Endometrium (tissue), 2 donors: Measurements from ENCODE around the gene C6orf163.

ENCODE experiments used
- FAIRE-seq: peaks from 2 replicates; lab custom pipeline; 2012; peaks lifted over from hg19 to GRCh38; lab: Jason Lieb, UNC
- donor health status: control.
- donor health status: control.

The C6orf163 gene

DNA sequence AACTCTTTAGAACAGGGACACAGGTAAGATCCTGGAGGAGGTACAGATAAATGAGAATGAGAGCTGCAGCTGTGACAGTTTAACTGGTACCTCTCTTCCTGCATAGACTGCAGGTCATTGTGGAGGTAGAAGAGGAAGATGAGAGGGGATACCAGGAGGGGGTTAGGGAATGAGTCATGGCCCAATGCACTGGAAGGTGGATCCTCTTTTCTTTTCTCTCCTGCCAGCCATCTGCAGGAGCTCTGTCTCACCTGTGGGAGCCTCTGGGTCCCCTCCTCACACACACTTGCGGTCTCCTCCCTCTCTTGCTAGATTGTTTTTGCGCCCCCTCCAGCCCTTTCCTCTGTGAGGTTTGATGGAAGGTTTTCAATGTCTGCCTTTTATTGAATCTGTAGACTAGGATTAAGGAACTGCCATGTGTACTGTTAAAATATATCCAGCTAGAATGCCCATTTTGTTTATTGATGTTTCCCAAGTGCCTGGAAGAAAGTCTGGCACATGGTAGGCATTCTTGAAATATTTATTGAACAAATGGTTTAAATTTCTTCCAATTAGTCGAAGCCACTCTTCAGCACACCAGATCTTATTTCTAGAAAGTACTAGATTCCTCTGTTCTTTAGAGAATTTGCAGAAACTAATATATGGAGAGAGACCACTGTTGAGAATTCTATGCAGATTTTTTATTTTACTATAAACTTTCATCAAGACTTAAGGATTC lies 13.0 kb downstream of the C6orf163 start:
- no peak for FAIRE-seq

DNA sequence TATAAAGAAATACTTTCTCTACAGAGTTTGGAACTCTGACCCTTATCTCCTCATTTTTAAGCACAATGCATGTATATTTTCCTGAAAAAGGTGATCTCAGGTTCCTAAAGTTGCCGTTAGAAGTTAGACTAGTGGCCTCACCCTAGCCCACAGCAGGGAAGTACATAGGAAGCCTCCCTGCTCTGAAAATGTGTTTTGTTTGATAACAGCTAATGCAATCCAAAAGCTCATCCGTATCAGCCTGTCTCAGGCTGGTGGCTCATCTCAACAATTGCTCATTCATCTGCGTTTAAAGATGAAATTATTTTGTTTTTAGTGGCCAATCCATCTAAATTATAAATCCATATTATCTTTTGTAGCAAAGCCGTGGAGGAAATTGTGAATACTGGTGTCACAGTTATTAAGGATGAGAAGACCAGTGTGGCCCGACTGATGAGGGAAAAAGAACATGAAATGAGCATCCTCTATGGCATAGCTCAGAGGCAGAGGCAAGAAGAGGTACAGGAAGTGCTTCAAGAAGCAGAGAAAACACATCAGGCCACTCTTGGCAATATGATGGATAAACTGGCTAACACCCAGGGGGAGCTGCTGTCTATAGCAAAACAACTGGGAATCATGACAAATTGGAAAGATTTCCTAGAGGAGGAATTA lies 20.1 kb downstream of the C6orf163 start:
- no peak for FAIRE-seq

DNA sequence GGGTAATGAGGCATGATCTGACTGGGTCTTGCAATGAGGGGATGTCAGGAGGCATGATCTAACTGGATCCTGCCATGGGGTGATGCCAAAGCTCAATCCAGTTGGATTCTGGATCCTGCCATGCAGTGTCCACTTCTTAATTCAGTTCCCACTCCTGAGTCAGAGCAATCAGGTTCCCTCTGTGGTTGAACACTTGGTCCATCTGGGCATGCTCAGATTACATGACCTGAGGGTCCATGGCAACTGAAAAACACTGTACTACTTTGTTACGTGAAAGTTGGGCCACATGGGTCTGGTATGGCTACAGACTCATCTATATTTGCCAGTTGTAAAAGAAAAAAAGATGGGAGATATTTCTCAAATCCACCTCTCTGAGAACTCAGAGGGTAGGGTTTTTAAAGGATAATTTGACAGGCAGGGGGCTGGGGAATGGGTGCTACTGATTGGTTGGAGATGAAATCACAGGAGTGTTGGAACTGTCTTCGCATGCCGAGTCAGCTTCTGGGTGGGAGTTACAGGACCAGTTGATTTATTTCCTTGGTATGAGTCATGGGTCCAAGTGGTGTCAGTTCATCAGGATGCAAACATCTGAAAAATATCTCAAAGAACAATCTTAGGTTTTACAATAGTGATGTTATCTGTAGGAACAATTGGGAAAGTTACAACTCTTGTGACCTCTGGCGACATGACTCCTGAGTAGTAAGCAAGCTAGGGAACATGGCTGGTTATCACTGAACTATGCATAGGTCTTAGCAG lies 21.6 kb downstream of the C6orf163 start:
- no peak for FAIRE-seq

DNA sequence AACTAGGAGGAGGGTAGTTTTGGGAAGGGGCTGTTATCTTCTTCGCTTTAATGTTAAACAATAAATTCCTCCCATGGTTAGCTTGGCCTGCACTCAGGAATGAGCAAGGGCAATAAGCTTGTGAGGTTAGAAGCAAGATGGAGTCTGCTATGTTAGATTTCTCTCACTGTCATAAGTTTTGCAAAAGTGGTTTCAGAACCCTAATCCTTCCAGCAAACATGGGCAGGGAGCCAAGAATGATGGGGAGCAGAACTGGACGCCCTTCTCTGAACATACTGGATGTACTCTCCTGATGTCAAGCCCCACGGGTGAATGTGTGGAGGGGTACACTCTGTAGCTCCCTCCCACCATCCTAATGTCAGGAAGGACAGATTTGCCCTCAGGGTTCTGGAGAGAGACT lies 22.3 kb downstream of the C6orf163 start:
- FAIRE-seq, result no peak

DNA sequence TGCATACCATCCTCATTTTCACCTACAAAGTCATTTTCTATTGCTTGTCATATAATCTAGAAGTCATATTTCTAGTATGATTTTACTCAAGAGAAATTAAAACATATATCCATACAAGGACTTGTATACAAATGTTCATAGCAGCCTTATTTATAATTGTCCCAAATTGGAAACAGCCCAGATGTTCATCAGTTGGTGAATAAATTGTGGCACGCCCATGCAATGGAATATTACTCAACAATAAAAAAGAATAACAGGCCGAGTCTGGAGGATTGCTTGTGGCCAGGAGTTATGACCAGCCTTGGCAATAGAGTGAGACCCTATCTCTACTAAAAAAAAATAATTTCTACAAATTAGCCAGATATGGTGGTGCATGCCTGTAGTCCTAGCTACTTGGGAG lies 28.8 kb downstream of the C6orf163 start:
- no peak for FAIRE-seq

DNA sequence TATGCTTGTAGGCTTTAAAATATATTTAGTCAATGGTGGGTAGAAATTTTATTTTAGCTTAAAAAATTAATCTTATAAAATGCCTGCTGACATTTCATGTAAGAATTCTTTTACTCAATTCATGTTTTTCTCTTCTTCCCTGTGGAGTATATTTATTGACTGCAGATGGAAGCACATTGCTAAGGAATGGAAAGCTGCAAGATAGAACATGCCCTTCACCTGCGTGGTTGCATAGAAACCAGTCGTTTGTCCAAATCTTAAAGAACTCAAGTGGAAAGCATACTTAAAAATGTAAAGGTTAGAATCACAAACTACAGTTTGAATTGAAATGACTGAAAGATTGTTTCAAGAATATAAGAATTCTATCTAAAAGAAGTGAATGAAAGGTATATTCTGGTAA lies 30.7 kb downstream of the C6orf163 start:
- no peak for FAIRE-seq

DNA sequence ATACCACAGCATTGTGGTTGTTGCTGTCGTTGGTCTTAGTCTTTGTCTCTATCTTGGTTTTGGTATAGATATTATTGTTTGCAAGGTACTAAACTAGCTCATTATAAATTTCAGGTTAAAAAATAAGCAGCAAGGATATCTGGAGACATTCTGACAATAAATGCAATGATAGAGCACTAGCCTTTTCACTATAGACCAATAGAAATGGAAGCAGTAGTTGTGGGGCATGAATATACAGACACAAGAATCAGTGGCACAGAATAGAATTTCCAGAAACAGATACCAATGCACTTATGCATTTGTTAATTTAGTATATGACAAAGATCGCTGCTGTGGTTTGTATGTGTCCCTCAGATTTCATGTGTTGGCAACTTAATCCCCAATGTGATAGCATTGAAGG lies 32.0 kb downstream of the C6orf163 start:
- no peak for FAIRE-seq

DNA sequence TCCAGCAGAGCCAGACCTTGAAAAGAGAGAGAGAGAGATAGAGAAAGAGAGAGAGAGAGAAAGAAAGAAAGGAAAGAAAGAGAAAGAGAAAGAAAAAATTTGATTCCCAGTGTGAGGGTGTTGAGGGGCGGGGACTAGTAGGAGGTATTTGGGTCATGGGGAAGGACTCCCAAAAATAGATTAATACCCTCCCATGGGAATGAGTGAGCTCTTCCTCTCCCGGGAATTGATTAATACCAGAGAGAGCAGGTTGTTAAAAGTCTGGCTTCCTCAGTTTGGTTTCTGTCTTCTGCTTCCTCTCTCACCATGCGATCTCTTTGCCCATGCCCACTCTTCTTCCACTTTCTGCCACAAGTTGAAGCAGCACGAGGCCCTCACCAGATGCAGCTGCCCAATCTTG lies 34.3 kb downstream of the C6orf163 start:
- no peak for FAIRE-seq

DNA sequence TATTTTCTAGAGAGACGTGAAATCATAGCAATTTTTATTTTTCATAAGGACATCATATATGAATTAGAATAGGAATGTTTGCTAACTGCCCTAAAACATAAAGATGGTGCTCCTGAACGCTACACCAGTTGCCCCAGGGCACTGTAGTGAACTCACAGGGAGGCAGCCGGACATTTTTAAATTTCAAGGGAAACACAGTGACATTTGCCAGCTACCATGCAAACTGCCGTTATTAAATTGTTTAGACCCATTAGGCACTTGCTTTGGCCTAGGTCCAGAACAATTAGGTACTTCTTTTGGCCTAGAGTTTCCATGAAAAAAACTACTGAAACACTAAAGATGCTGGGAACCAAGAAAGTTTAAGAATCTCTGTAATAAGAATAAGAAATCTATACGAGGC lies 38.2 kb downstream of the C6orf163 start:
- no peak for FAIRE-seq

DNA sequence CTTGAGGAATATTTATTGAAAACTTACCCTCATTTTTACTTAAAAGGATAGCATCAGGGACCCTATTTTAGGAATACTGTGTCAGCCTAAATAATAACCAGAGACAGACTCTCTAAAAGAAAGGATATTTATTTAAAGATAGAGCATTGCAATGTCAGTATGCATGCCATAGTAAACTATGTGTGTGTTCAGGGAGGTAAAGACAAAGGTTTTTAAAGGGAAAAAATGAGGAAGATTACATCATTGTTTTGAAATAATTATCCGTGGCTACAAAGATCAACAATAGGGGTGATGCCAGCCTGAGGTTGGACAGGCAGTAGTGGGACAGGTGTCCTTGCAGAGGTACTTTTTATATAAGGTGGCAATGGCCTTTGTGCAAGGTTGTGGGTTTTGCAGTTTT lies 39.4 kb downstream of the C6orf163 start:
- no peak for FAIRE-seq

DNA sequence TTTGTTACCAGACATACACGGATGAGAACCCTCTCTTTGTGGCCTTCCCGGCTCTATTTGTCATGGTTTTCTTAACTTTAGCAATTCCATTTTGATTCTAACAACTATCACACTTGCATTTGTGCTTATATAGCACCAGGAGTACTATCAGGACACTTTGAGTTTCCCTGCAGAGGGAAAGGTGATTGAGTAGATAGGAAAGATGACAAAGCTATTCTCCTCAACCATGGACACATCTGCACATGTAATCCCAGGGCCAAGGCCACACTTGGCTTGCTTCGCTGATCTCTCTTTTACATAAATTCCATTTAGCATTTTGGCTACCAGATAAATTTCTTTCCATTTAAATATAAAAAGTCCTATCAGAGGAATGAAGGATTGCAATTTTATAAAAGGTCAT lies 39.8 kb downstream of the C6orf163 start:
- no peak for FAIRE-seq

DNA sequence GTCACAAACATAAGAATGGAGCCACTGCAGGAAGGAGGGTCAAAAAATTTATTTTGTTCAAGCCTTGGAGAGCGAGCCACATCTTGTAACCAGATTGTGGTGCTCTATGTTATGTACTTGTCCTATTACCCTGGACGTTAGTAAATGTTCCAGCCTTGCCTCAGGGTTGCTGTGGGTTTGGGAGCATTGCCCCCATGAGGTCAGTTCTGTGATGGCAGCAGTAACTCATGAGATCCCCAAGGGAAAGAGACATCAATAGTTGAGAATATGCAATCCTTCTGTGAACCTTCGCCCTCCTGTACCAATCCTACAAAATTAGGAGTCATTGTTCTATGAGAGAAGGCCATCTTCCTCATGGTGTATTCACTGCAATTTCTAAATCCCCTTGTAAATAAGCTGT lies 46.7 kb downstream of the C6orf163 start:
- FAIRE-seq, result no peak

DNA sequence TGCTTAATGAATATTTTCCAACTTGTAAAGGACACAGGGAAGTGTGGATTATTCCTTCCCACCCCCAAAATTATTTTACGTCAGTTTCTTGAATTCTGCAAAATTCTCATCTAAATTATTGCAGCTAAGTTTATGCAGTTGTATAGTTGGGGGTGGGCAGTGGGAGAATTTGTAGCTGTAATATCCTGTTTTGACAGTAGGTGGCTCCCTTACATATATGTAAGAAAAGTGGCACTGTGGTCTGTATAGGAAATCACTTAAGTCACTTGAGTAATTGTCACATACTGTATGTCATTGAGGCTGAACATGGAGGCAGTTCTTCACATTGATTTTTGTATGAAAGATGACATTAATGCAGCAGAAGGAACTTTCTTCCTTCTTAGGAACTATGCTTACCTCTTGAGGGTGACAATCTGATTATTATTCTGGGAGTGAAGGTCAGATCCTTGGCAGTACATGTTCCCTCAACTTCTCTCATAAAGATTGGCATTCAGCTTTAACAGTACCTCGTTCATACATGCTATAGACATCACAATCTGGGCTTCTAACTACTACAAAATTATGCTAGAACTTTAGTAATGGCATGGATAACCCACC lies 48.5 kb downstream of the C6orf163 start:
- FAIRE-seq, result peak; percentile 4

DNA sequence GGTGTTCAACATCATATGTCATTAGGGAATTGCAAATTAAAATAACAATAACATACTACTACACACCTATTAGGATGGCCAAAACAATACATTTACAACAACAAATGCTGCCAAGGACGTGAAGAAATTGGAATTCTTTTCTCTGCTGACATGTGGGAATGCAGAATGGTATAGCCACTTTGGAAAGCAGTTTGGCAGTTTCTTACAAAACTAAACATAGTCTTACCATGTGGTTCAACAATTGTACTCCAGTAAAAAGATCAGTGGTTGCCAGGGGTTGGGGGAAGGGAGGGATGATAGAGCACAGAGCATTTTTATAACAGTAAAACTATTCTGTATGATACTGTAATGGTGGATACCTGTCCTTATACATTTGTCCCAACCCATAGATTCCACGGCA lies 50.8 kb downstream of the C6orf163 start:
- FAIRE-seq, result no peak

DNA sequence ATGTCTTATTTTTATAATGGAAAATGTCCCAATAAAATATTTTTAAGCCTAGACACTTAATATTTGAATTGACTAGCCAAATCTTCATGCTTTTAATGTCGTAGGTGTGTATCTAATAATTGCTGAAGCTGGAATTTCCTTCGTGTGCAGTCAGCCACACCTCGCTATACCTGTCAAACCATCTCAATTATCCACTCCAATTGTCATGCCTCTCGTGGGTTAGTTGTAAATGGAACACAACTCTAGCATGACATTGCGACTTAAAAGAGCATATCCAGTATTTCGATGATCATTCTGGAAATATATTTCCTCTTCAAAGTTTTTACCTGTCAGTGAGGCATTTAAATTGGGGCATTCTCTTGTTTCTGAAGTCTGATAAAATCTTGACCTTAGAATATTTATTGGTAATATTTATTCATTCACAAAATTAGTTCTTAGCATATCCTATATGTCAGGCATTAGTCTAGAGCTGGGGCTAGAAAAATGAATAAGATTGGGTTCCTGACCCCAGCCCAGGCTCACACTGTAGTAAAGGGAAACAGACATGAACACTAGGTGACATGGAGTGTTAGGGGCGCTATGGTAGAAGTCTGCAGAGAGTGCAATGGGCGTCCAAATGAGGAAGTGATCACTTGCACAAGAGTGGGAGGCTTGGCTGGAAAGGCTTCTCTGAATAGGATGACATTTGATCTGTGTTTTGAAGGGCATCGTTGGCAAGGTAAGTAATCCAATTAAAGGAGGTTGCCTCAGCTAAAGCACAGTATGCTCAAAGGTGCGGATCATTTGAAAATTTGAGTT lies 52.2 kb downstream of the C6orf163 start:
- FAIRE-seq, result no peak

DNA sequence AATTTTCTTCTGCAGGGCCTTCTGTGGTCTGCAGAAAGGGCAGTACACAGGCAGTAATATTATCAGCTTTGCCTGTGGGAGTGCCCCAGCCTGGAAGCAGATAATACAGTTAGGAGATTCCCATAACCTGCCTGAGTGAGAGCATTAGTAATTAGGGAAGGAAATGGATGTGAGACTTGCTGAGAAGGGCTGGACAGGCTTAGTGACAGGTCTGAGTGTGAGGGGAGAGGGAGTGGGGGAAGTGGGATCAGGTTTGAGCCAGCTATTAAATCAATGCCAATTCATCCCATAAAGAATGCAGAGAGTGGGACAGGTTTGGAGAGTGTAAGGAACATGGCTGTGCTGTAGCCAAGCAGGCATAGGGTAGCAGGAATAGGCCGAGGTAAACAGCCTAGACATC lies 53.0 kb downstream of the C6orf163 start:
- no peak for FAIRE-seq

DNA sequence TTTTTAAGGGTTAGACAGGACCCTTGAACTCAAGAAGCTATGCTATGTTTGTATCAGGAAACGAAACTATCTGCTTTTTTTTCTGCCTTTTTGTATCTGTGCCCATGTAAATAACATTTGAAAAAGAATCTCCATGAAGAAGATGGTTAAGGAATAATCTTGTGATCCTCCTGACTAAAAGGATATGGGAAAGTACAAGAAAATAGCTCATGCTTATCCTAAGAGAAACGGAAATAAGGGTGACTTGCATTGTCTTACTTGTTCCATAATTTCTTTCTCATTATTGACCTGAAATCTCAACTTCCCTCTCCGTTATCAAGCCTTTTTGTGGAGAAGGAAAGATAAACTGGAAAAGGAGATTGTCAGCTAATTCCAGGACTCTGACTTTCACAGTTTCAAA lies 57.2 kb downstream of the C6orf163 start:
- no peak for FAIRE-seq

DNA sequence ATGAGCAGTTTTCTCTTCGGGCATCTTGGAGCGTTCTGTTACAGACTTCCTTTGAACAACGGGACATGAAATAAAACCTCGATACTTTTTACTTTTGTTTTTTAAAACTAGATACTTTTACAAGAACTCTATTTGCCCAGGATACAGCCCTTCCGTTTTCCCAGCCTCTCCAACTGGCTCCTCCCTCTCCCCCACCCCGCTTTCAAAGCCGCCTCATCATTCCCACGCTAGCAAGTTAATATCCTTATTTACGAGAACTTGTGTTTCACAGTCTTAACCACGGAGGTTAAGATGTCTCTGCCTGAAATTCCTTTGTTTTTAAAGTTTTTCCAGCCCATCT lies 62.9 kb downstream of the C6orf163 start:
- no peak for FAIRE-seq

DNA sequence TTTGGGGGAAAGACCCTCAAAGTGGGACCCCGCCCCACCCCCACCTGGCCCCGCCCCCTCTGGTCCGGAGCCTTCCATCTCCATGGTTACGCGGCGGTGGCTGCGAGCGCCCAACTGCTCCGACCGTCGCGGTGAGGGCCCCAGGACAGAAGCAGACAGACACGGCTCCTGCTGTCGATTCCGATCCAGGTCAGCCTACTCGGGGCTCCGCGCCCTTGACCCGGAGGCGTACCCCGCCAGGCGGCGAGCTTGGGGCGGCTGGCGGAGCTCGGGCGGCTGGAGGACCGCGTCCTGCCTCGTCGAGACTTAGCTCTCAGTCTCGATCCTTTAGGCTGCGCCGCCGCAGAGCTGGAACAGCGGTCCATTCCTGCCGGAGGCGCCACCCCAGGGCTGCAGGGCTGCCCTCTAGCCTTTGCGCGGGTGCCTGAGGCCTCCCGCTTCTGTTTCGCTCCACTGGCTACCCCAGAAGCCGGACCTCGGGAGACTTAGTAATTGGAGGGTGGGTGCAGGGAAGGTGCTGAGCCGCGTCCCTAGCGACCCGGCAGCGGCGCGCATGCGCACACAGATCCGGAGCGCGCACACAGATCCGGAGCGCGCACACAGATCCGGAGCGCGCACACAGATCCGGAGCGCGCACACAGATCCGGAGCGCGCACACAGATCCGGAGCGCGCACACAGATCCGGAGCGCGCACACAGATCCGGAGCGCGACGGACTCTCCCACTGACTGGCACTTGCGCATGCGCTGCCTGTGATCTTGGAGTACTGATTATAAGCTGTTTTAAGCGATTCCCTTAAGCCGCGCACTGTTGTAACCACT lies 63.5 kb downstream of the C6orf163 start, which contains the start of gene CFAP206:
Gene CFAP206 (plus strand): TSS at position 72 of the 820 bp plus-strand sequence. CDS start 1,868 bp downstream, outside the sequence.
- no peak for FAIRE-seq

DNA sequence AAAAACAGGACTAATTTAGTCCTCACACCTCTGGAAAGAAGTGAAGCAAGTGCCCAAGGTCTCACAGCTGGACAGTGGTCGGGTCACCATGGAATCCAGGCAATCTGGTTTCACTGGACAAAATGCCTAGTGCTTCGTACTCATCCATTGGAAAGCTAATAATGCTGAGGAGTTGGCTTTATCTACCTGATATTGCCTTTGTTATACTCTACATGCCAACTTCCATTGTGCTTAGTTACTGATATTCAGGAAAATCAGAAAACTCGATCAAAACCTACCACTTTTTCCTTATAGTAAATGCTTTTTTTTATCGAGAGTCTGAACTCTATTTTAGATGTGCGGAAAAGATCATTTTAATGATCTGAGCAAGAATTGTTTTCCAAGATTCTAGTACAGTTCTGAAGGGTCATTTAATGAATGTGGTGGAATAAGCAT lies 64.1 kb downstream of the C6orf163 start:
- no peak for FAIRE-seq
